Posterior cingulate gyrus (tissue), 11 donors: ENCODE results near the gene GJA3.

Experiments used
- DNase-seq, 10 donors: peaks; one replicate each; pipeline versions ENCODE4 v3.0.0 to v3.0.0-alpha.2; 2020 to 2021; ENCODE audit warnings: mixed read lengths in 3 of 10
- intact Hi-C: fragments of 100-400 bp; cut with DNase I; formaldehyde crosslinking; loops from one replicate; pipeline ENCODE4 v1.15.1; 2023

Gene GJA3

DNA sequence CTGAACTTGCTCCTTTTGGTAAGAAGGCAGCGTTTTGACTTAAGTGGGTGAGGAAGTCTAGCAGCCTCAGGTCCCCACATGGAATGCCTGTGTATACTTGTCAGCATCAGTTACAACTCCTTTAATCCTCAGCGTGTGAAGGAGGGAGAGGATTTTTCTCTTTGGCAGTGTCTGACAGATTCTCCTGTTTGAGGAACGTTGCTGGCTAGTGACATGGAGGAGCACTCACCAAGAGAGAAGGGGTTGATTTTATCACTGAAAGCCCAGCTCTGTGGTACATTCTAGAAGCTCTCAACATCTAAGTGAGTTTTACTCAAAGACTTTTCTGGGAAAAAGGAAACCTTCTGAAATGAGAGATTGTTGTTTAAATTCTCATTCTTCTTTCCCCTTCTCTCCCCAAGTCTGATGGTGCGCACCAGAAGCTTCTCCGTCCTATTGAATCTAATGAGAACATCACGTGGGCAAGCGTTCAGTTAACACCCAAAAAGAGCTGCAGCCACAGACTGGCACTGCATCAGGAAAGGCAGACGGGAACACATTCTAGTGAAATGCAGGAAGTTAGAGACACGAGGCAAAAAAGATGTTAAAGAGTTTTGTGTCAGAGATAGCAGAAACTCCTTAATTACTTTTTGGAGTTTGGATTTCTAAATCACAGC is 58.2 kb downstream of the GJA3 start:
- intact Hi-C loops = no loop called here
- no peak for DNase-seq

DNA sequence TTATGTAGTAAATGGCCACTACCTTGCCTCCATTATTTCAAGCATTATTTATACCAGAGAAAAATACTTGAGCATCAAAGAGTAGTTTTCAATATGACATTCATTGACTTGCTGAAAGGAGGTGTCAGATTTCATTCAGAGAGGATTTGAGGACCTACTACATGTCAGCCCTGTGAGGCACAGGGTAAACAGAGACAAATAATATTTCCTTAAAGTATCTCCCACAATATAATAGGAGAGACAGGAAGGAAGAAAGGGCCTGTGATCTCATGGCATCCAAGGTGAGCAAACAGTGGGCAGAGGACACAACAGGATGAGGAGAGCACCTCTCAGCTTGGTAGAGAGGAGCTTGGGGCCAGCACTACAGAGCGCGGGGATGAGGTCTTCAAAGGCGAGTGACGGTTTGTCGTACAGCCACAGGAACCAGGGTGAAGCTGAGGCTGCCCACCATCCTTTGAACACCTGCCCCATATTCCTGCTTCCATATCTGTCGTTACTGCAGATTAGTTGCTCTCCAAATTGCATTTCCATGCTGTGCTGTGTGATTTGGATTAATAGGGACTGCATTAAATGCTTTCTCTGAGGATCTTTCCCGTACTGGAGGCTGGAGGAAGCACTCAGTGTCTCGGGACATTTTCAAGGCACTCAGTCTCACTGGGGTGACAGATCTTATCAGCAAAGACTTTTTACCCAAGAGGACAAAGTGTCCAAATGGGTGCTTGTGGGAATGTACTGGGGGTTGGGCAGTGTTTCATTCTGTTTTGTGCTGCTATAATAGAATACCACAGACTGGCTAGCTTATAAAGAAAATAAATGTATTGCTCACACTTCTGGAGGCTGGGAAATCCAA is 59.2 kb downstream of the GJA3 start:
- intact Hi-C loops = no loop called here
- no peak for DNase-seq

DNA sequence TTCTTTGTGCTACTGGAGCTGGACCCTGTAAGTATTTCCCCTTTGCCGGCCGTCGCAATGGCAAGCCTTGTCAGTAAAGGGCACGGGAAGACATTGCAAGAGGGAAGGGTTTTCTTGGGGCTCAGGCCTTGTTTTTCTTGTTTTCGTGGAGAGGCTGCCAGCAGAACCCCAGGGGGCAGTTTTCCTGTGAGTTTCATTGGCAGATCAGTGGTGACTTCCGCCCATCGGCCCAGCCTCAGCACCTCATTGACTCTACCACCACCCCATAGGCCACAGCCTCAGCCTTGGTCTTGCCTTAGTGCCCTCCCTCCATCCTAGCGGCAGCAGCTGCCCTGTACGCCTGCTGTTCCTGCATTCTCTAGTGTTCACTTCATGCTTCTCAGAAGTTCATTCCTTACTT is 61.5 kb downstream of the GJA3 start:
- intact Hi-C loops = no loop called here
- no peak for DNase-seq

DNA sequence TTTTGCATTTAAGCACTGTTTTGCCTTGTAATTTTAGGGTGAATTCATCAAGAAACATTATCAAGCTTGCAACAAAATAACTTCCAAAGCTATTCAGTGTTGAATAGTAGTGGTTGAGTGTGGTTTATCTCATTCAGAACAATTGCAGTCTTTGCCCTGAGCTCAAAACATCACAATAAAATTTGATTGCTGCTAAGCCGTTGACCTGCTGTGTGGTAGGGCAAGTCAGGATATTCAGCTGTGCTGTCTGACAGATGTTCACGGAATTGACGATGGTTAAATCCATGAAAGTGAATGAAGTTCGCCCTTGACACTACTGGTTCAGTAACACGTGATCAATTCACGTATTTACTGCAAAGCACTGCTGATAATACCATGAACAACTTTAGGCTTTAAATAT is 66.9 kb downstream of the GJA3 start:
- DNase-seq = no peak
- intact Hi-C loops = no loop called here

DNA sequence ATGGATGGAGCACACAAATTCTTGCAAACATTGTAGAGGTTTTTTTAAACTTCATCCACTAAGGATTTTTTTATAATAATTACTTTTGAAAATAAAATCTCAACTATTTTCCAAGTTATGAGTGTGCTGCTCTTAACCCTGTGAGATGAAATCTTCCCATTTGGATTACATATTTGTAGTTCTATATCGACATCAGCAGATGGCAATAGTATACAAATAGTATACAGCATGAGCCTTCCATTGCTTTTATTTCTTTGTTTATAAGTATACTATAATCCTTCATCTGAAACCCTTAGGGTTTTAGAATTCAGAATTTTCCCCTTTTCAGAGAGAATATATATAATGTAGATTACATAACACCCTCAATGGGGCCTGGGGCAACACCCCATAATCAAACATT is 70.5 kb downstream of the GJA3 start:
- no peak for DNase-seq
- intact Hi-C loops = loop anchor here (2.0 kb wide), 1 partner anchor 72 kb away; no protein-coding TSS in a partner anchor
